GM13977 (cell line): ENCODE results near the gene ACTR1A.

ENCODE experiments used
- DNase-seq: peaks from one replicate; pipeline ENCODE4 v3.0.0; 2012; ENCODE audit warnings: low spot score
- CTCF ChIP-seq: IDR thresholded peaks from 2 replicates; pipeline ENCODE4 v1.5.1; 2012; ENCODE audit warnings: mild to moderate bottlenecking, control low read depth; ENCODE audit not compliant: insufficient read depth; ENCODE audit errors: extremely low read depth, missing control alignments
- in situ Hi-C: fragments of 300-500 bp; cut with MboI; formaldehyde crosslinking; loops from one replicate; pipeline ENCODE4 v1.12.0; 2022; ENCODE audit warnings: low sequenced_read_pairs, low pct_unique_long_range_greater_than_20kb, mixed read lengths, inconsistent platforms; ENCODE audit not compliant: unreplicated experiment

Gene ACTR1A

DNA sequence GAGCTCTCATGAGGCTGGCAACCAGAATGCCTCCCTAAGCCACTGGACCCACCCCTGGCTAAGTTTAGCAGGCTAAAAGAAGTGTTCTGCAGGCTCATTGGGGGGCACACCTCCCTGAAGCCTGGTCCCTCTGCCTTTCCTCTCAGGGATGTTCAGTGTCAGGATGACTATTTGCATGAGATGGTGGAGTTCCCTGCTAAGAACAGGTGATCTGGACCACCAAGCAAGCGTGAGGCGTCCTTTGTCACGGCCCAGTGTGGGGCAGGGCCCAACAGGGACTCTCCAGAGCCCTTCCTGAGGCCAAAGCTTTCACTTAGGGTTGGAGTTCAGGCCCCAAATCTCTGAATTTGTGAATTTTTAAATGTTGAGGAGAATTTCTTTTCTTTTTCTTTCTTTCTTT is 13.2 kb upstream of the ACTR1A start:
- DNase-seq: no peak
- TF ChIP-seq CTCF: no peak
- in situ Hi-C loops: no loop called here

- in situ Hi-C loops: no loop called here
- no peak for TF ChIP-seq CTCF
- DNase-seq: no peak
Observed at GRCh38 chr10:102514487-102515311, 12.2 kb upstream of the ACTR1A start.

GRCh38 chr10:102511583-102512274 is 9.2 kb upstream of the ACTR1A start:
- peak; percentile 62 for DNase-seq
- no peak for TF ChIP-seq CTCF
- in situ Hi-C loops: no loop called here

GRCh38 chr10:102509387-102509786 is 6.9 kb upstream of the ACTR1A start:
- no peak for DNase-seq
- no peak for TF ChIP-seq CTCF
- in situ Hi-C loops: no loop called here

- in situ Hi-C loops: no loop called here
- TF ChIP-seq CTCF: no peak
- DNase-seq: no peak
Observed at GRCh38 chr10:102508506-102508905, 6.0 kb upstream of the ACTR1A start.

GRCh38 chr10:102507521-102507920 is 5.0 kb upstream of the ACTR1A start:
- in situ Hi-C loops: no loop called here
- no peak for TF ChIP-seq CTCF
- DNase-seq: no peak
